HAP-1 (cell line): Measurements from ENCODE around the gene PIMREG.

Source experiments
- DNase-seq, 2 experiments: peaks; one replicate each; pipeline ENCODE4 v3.0.0-alpha.2; 2016 to 2020; ENCODE audit warnings: low spot score in 2 of 2
- H3K27me3 ChIP-seq: fragments of 250-450 bp; sonication (Bioruptor Pico); 2 replicates; pipeline ENCODE4 v1.5.1; 2020; ENCODE audit warnings: low read depth, mild to moderate bottlenecking, moderate library complexity
- H3K36me3 ChIP-seq: fragments of 250-450 bp; sonication (Bioruptor Pico); replicated peaks from 2 replicates; pipeline ENCODE4 v1.5.1; 2020; ENCODE audit warnings: mild to moderate bottlenecking
- H3K4me1 ChIP-seq: fragments of 250-450 bp; sonication (Bioruptor Pico); 2 replicates; pipeline ENCODE4 v1.5.1; 2020; ENCODE audit warnings: mild to moderate bottlenecking
- H3K4me3 ChIP-seq: fragments of 250-450 bp; sonication (Bioruptor Pico); 2 replicates; pipeline ENCODE4 v1.5.1; 2020; ENCODE audit warnings: mild to moderate bottlenecking, moderate library complexity
- H3K9me3 ChIP-seq: fragments of 250-450 bp; sonication (Bioruptor Pico); 2 replicates; pipeline ENCODE4 v1.5.1; 2020; ENCODE audit warnings: mild to moderate bottlenecking, moderate library complexity
- in situ Hi-C: fragments of 300-500 bp; cut with MboI; formaldehyde crosslinking; loops from 3 replicates; pipeline ENCODE4 v1.14.3; 2020; ENCODE audit warnings: low sequenced_read_pairs, inconsistent platforms, mixed read lengths

The PIMREG gene

DNA sequence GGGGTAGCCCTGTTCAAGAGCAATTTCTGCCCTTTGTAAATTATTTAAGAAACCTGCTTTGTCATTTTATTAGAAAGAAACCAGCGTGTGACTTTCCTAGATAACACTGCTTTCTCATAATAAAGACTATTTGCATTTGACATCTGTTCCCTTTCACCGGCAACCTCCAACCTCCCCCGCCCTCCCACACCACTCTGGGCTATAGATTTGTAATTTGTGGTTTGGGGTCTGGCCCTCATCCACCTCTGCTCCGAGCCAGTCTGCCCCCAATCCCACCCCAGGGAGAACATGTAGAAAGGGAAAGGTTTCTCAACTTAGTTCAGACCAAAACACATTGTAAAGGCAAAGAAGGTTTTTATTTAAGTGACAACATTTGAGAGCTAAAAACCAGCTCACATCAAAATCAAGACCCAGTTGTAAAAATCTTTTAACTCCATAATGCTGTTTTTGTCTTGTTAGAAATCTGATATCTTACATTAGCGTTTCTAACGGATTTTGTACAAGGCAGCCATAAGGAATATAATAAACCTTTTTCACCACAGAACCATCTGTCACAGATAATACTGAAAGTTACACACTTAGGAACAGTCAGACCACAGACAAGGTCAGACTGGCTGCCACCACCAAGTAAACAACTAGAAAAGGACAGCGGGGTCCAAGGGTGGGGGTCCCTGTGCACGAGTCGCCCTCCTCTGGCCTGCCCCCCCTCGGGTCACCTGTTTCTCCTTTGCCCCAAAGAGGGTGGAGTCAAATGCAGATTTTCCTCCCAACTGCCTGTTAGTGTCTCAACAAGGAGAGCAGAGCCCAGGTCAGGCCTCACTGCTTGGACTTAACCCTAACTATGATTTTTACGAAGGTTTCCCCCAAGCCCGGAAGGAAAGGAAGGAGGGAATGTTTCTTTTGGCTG is 6.9 kb downstream of the PIMREG start:
- peaks cover 13% of the 10 kb centered on the region for H3K4me1 ChIP-seq
- peaks cover 33% of the 10 kb centered on the region for H3K36me3 ChIP-seq
- H3K4me3 ChIP-seq, result no peak overlapping the region
- DNase-seq, result peak; percentile 48 to 69
- no peaks in the 10 kb centered on the region for H3K27me3 ChIP-seq
- H3K9me3 ChIP-seq, result no peaks in the 10 kb centered on the region
- in situ Hi-C loops, result loop anchor here (25.0 kb wide), 1 partner anchor 1464 kb away; the partner anchor contains the start of genes CAMTA2, INCA1 and KIF1C

DNA sequence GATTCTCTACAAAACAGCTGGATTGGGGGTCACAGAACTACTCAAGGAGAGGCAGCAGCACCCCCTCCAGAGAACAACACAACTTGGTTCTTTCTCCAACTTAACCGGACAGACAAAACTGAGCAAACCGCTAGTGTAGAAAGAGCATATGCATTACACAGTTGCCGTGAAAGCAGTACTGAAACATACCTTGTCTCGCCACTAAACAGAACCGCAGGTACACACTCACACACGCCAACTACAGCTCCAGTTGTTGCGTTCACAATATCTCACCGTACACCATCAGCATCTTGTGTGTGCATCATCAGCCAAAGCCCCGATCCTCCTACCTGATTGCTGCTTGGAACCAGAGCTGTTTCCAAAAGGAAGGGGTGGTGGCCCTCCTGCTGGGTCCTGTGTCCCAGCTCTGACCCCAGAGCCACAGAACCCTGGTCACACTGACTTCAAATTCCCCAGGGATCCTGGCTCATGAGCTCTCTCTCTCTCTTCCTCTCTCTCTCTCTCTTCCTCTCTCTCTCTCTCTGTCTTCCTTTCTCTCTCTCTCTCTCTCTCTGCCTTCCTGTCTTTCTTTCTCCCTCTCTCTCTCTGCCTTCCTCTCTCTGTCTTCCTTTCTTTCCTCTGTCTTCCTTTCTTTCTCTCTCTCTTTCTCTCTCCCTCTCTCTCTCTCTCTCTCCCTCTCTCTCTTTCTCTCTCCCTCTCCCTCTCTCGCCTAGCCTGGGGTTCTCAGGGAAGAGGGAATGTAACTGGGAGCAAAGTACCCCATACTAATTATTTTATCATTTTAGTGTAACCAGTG is 8.4 kb downstream of the PIMREG start:
- in situ Hi-C loops, result loop anchor here (25.0 kb wide), 1 partner anchor 1465 kb away; the partner anchor contains the start of genes CAMTA2, INCA1 and KIF1C
- H3K36me3 ChIP-seq, result peaks cover 20% of the 10 kb centered on the region
- DNase-seq, result no peak
- H3K27me3 ChIP-seq, result no peaks in the 10 kb centered on the region
- no peaks in the 10 kb centered on the region for H3K9me3 ChIP-seq
- H3K4me3 ChIP-seq, result no peak overlapping the region
- H3K4me1 ChIP-seq, result peaks cover 13% of the 10 kb centered on the region

DNA sequence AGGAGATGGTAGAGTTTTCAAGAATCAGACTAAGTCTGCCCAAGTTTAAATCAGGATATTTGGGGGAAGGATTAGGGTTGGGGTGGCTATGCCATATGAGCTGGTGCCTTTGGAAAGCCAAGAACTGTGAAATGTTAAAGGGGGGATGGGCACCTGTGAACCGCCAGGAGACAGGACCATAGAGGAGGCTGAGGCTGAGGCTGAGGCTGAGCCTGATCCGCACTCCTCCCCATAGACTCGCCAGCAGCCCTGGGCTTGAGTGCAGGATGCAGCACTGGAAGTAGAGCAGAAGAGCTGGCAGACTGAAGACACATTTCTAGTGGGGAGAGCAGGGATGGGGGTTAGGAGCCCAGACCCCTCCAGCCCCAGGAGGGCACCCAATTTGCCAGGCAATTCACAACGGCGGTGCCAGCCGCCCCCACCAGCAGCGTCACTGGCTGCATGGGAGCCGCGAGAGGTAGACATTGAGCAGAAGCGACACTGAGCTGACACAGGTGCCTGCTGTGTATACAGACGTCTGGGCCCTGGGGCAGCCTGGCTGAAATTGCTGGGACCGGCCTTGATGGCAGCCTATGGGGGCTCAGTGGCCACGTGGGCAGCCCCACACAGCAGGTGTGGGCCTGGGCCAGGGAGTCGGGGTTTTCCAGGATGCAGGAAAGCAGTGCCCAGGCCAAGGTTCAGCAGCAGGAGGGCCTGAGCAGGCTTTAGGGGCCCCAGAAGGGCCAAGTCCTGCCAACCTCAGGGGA is 9.2 kb downstream of the PIMREG start:
- peaks cover 13% of the 10 kb centered on the region for H3K4me1 ChIP-seq
- peaks cover 16% of the 10 kb centered on the region for H3K36me3 ChIP-seq
- H3K4me3 ChIP-seq, result no peak overlapping the region

GRCh38 chr17:6454495-6455320 is 10.5 kb downstream of the PIMREG start:
- in situ Hi-C loops, result loop anchor here (25.0 kb wide), 1 partner anchor 1467 kb away; the partner anchor contains the start of genes CAMTA2, INCA1 and KIF1C
- H3K4me1 ChIP-seq, result peaks cover 13% of the 10 kb centered on the region
- no peak for DNase-seq

More for the DNA sequence above, 9.2 kb downstream of the PIMREG start:
- H3K9me3 ChIP-seq, result no peaks in the 10 kb centered on the region
- H3K27me3 ChIP-seq, result no peaks in the 10 kb centered on the region
- in situ Hi-C loops, result loop anchor here (25.0 kb wide), 1 partner anchor 1466 kb away; the partner anchor contains the start of genes CAMTA2, INCA1 and KIF1C
- no peak for DNase-seq

DNA sequence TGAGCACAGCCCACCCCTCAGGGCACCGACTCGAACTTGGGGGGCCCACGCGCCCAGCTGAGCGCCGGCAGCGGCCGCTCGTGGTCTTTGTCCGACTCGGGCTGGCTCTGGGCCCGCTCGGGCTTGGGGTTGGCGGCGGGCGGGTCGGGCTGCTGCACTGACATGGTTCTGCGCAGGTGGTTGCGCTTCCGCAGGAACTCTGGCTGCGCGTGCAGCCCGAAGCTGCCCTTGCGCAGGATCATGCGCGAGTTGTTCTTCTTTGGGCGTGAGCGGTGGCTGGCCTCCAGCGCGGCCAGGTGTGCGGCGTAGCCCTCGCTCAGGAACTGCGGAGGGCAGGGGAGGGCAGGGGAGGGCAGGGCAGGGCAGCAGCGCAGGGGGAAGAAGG is 11.1 kb downstream of the PIMREG start:
- DNase-seq, result peak in 1 of 2 experiments; percentile 13

More at GRCh38 chr17:6454495-6455320, 10.5 kb downstream of the PIMREG start:
- Histone ChIP-seq H3K27me3 (no peaks in the 10 kb centered on the region), H3K9me3 (no peaks in the 10 kb centered on the region), H3K4me3 (no peak overlapping the region), H3K36me3 (peaks cover 3% of the 10 kb centered on the region)

GRCh38 chr17:6456321-6456720 is 12.1 kb downstream of the PIMREG start:
- Histone ChIP-seq H3K27me3 (no peaks in the 10 kb centered on the region), H3K36me3 (no peaks in the 10 kb centered on the region; the same call in 1 of the 2 replicates), H3K9me3 (no peaks in the 10 kb centered on the region), H3K4me1 (peaks cover 6% of the 10 kb centered on the region), H3K4me3 (no peak overlapping the region)
- no peak for DNase-seq
- in situ Hi-C loops, result loop anchor here (25.0 kb wide), 1 partner anchor 1469 kb away; the partner anchor contains the start of genes CAMTA2, INCA1 and KIF1C

More for the DNA sequence above, 11.1 kb downstream of the PIMREG start:
- no peaks in the 10 kb centered on the region for H3K9me3 ChIP-seq
- H3K36me3 ChIP-seq, result no peaks in the 10 kb centered on the region; the same call in 1 of the 2 replicates
- H3K27me3 ChIP-seq, result no peaks in the 10 kb centered on the region
- H3K4me1 ChIP-seq, result peaks cover 12% of the 10 kb centered on the region
- H3K4me3 ChIP-seq, result no peak overlapping the region
- in situ Hi-C loops, result loop anchor here (25.0 kb wide), 1 partner anchor 1468 kb away; the partner anchor contains the start of genes CAMTA2, INCA1 and KIF1C

- no peak for DNase-seq
- H3K36me3 ChIP-seq, result no peaks in the 10 kb centered on the region
- H3K27me3 ChIP-seq, result no peaks in the 10 kb centered on the region
- no peaks in the 10 kb centered on the region for H3K9me3 ChIP-seq
- in situ Hi-C loops, result loop anchor here (25.0 kb wide), 1 partner anchor 1470 kb away; the partner anchor contains the start of genes CAMTA2, INCA1 and KIF1C
- H3K4me3 ChIP-seq, result no peak overlapping the region
- H3K4me1 ChIP-seq, result 0 out of 2 replicates have a peak, but pooled peaks cover 4% of the 10 kb centered on the region
Observed at GRCh38 chr17:6456914-6457687, 12.8 kb downstream of the PIMREG start.

DNA sequence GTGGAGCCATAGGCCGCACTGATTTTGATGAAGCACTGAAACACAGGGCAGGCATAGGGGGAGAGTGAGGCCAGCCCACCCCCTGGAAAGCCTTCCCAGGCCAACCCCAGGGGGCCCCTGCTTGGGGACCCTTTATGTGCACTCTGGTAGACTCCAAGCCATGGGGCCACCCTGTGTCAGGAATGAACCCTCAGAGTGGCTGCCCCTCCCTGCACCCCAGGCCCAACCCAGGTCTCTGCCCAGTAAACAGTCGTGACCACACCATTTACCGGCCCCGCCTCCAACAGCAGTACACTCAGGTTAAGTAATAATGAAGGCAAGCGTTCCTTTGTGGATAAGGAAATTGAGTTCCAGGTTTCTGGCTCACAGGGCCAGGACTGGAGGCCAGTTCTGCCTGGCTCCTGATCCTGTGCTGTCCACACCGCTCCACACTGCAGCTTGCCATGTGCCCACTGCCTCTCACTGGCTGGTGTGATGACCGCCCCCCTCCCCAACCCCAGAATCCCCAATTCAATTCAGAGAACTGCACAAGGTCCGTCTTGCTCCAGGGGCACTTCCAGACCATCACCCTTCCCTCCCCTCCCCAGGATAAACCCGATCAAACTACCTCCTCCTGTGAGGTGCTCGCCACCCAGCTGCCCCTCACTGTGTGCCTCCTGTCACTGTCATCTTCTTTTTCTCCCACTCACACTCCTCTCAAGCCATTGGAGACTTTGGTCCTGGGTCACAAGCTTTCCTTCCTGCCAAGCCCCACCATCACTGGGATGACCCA is 13.6 kb downstream of the PIMREG start:
- Histone ChIP-seq H3K4me3 (no peak overlapping the region), H3K9me3 (no peaks in the 10 kb centered on the region), H3K36me3 (no peaks in the 10 kb centered on the region), H3K27me3 (no peaks in the 10 kb centered on the region), H3K4me1 (0 out of 2 replicates have a peak, but pooled peaks cover 4% of the 10 kb centered on the region)
- in situ Hi-C loops, result loop anchor here (25.0 kb wide), 1 partner anchor 1471 kb away; the partner anchor contains the start of genes CAMTA2, INCA1 and KIF1C
- no peak for DNase-seq

- in situ Hi-C loops, result loop anchor here (25.0 kb wide), 1 partner anchor 1471 kb away; the partner anchor contains the start of genes CAMTA2, INCA1 and KIF1C
- no peaks in the 10 kb centered on the region for H3K9me3 ChIP-seq
- no peaks in the 10 kb centered on the region for H3K36me3 ChIP-seq
- H3K27me3 ChIP-seq, result no peaks in the 10 kb centered on the region
- H3K4me3 ChIP-seq, result no peak overlapping the region
- 0 out of 2 replicates have a peak, but pooled peaks cover 4% of the 10 kb centered on the region for H3K4me1 ChIP-seq
- no peak for DNase-seq
Observed at GRCh38 chr17:6458460-6458950, 14.2 kb downstream of the PIMREG start.

GRCh38 chr17:6460531-6461161 is 16.4 kb downstream of the PIMREG start:
- no peaks in the 10 kb centered on the region for H3K9me3 ChIP-seq
- H3K27me3 ChIP-seq, result no peaks in the 10 kb centered on the region
- no peak for DNase-seq
- no peak overlapping the region for H3K4me3 ChIP-seq
- no peaks in the 10 kb centered on the region for H3K36me3 ChIP-seq
- in situ Hi-C loops, result loop anchor here (25.0 kb wide), 1 partner anchor 1473 kb away; the partner anchor contains the start of genes CAMTA2, INCA1 and KIF1C
- H3K4me1 ChIP-seq, result 0 out of 2 replicates have a peak, but pooled peaks cover 4% of the 10 kb centered on the region
